Endodermal cell (in vitro differentiated cells): Measurements from ENCODE around the gene POLD2. TPM values are rescaled to one million over a fixed set of nuclear protein-coding genes. Genes with fewer than 3 reads are reported as not detected.

Experiments
- DNase-seq: peaks from one replicate; pipeline ENCODE4 v3.0.0-alpha.2; 2017
- H3K27ac ChIP-seq: 2 replicates; pipeline ENCODE4 v1.5.1; 2013; ENCODE audit warnings: mild to moderate bottlenecking, low read depth, low read length, moderate library complexity
- H3K27me3 ChIP-seq: 2 replicates; pipeline ENCODE4 v1.6.1; 2013; ENCODE audit warnings: mild to moderate bottlenecking, low read length, moderate library complexity; ENCODE audit not compliant: insufficient read depth, control insufficient read depth, poor library complexity, severe bottlenecking
- H3K36me3 ChIP-seq: 2 replicates; pipeline ENCODE4 v1.7.0; 2013; ENCODE audit warnings: mild to moderate bottlenecking, low read length, moderate library complexity; ENCODE audit not compliant: control insufficient read depth, insufficient read depth
- H3K4me1 ChIP-seq: one replicate; pipeline ENCODE4 v1.7.0; 2013; ENCODE audit warnings: low read length; ENCODE audit not compliant: control insufficient read depth, insufficient read depth
- H3K4me3 ChIP-seq: 2 replicates; pipeline ENCODE4 v1.5.1; 2013; ENCODE audit warnings: mild to moderate bottlenecking, low read length, moderate library complexity
- H3K9ac ChIP-seq: 2 replicates; pipeline ENCODE4 v1.6.1; 2013; ENCODE audit warnings: mild to moderate bottlenecking, low read length, moderate library complexity; ENCODE audit not compliant: poor library complexity, severe bottlenecking; ENCODE audit errors: extremely low read depth
- H3K9me3 ChIP-seq: 2 replicates; pipeline ENCODE4 v1.6.1; 2013; ENCODE audit warnings: mild to moderate bottlenecking, low read length, moderate library complexity; ENCODE audit not compliant: control insufficient read depth
- H3K27ac Mint-ChIP-seq: 2 replicates; pipeline ENCODE4 v1.8.0; 2020; ENCODE audit warnings: mixed read lengths
- H3K27me3 Mint-ChIP-seq: 2 replicates; pipeline ENCODE4 v1.8.0; 2021; ENCODE audit warnings: mild to moderate bottlenecking, mixed read lengths; ENCODE audit not compliant: insufficient read depth
- H3K36me3 Mint-ChIP-seq: 2 replicates; pipeline ENCODE4 v1.8.0; 2020; ENCODE audit warnings: low read depth, mixed read lengths
- H3K4me1 Mint-ChIP-seq: 2 replicates; pipeline ENCODE4 v1.8.0; 2020; ENCODE audit warnings: mixed read lengths
- H3K4me3 Mint-ChIP-seq: 2 replicates; pipeline ENCODE4 v1.8.0; 2020; ENCODE audit warnings: mild to moderate bottlenecking, moderate library complexity, mixed read lengths
- H3K9me3 Mint-ChIP-seq: 2 replicates; pipeline ENCODE4 v1.8.0; 2020; ENCODE audit warnings: mild to moderate bottlenecking, mixed read lengths
- WGBS, 2 experiments: methylation state at CpG; one replicate each; pipeline versions ENCODE4 v1.1.5 to v1.1.7; 2013; ENCODE audit warnings: missing lambda C conversion rate in 2 of 2, mixed read lengths in 1 of 2; ENCODE audit not compliant: insufficient coverage in 1 of 2, insufficient read length in 1 of 2; 5-methylcytosine and 5-hydroxymethylcytosine counted together
- total RNA-seq, 2 donors: library from RNA; stranded (reverse); fragmentation: NEBNext Ultra II Directional in 1 of 2; extraction: Animal tissue kit (Norgen Biotek cat#: 25700) in 1 of 2; gene quantifications; 2 replicates in 1 of 2; 3 replicates in 1 of 2; pipeline ENCODE4 v1.2.1, GENCODE V29; 2021
- TF ChIP-seq, protein P1 (sequence below): fragments of 200-600 bp; sonication (generic); conservative IDR thresholded peaks from 2 replicates; pipeline ENCODE4 v1.5.0; 2021; ENCODE audit warnings: antibody characterized with exemption, mild to moderate bottlenecking

Gene POLD2
- total RNA-seq, 2 donors from 2014 or later, result 127 to 141 TPM

DNA sequence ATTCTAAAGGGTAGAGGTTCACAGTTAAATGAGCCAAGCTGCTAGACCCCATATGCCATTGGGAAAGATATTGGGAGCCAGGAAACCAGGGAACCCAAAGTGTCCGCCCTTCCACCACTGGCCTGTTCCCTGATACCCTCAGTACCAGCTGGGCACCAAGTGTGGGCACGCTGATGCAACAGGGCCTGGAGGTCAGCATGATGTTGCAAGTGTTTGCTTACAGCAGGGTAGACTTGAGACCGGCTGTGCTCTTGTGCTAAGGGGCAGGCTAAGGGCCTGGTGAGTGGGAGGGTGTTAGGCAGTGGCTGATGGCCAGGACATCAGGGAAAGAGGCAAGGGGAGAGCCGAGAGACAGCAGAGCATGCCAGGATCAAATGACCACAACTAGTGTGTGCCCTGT lies 38.8 kb upstream of the POLD2 start:
- TF ChIP-seq, protein P1, sequence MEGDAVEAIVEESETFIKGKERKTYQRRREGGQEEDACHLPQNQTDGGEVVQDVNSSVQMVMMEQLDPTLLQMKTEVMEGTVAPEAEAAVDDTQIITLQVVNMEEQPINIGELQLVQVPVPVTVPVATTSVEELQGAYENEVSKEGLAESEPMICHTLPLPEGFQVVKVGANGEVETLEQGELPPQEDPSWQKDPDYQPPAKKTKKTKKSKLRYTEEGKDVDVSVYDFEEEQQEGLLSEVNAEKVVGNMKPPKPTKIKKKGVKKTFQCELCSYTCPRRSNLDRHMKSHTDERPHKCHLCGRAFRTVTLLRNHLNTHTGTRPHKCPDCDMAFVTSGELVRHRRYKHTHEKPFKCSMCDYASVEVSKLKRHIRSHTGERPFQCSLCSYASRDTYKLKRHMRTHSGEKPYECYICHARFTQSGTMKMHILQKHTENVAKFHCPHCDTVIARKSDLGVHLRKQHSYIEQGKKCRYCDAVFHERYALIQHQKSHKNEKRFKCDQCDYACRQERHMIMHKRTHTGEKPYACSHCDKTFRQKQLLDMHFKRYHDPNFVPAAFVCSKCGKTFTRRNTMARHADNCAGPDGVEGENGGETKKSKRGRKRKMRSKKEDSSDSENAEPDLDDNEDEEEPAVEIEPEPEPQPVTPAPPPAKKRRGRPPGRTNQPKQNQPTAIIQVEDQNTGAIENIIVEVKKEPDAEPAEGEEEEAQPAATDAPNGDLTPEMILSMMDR, result no peak
- no peaks in the 10 kb centered on the region for H3K4me1 ChIP-seq
- H3K9me3 ChIP-seq, result no peaks in the 10 kb centered on the region
- Mint-ChIP-seq H3K4me1 (no peaks in the 10 kb centered on the region), H3K27me3 (peaks cover 4% of the 10 kb centered on the region), H3K36me3 (no peaks in the 10 kb centered on the region), H3K9me3 (no peaks in the 10 kb centered on the region), H3K27ac (no peak overlapping the region), H3K4me3 (no peak overlapping the region)
- no peaks in the 10 kb centered on the region for H3K36me3 ChIP-seq
- no peak overlapping the region for H3K27ac ChIP-seq
- no peaks in the 10 kb centered on the region for H3K27me3 ChIP-seq
- no peak overlapping the region for H3K4me3 ChIP-seq
- WGBS, 2 experiments, result 90 to 91% methylated on average over 4 of the region's 4 CpGs
- DNase-seq, result peak; percentile 26
- no peak overlapping the region for H3K9ac ChIP-seq

DNA sequence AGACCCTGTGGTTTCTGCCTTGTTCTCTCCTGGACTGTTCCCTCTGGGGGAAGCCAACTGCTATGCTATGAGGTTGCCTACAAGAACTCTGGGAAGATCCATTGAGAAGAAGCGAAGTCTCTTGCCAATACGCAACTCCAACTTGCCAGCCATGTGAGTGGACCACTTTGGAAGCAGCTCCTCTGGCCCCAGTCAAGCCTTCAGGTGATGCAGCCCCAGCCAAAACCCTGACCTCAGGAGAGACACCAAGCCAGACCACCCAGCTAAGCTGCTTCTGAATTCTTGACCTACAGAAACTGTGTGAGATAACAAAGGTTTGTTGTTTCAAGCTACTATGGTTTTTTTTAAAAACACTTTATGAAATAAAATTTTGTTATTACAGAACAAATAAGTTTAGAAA lies 38.0 kb upstream of the POLD2 start:
- Histone ChIP-seq H3K36me3 (no peaks in the 10 kb centered on the region), H3K27ac (no peak overlapping the region), H3K9ac (no peak overlapping the region), H3K9me3 (no peaks in the 10 kb centered on the region), H3K4me3 (no peak overlapping the region), H3K27me3 (no peaks in the 10 kb centered on the region), H3K4me1 (no peaks in the 10 kb centered on the region)
- Mint-ChIP-seq H3K27ac (no peak overlapping the region), H3K4me1 (no peaks in the 10 kb centered on the region), H3K4me3 (no peak overlapping the region), H3K9me3 (no peaks in the 10 kb centered on the region), H3K27me3 (no peaks in the 10 kb centered on the region), H3K36me3 (no peaks in the 10 kb centered on the region)
- DNase-seq, result peak; percentile 26
- TF ChIP-seq, protein P1, result no peak
- 99 to 100% methylated on average over 2 of the region's 2 CpGs for WGBS, 2 experiments

DNA sequence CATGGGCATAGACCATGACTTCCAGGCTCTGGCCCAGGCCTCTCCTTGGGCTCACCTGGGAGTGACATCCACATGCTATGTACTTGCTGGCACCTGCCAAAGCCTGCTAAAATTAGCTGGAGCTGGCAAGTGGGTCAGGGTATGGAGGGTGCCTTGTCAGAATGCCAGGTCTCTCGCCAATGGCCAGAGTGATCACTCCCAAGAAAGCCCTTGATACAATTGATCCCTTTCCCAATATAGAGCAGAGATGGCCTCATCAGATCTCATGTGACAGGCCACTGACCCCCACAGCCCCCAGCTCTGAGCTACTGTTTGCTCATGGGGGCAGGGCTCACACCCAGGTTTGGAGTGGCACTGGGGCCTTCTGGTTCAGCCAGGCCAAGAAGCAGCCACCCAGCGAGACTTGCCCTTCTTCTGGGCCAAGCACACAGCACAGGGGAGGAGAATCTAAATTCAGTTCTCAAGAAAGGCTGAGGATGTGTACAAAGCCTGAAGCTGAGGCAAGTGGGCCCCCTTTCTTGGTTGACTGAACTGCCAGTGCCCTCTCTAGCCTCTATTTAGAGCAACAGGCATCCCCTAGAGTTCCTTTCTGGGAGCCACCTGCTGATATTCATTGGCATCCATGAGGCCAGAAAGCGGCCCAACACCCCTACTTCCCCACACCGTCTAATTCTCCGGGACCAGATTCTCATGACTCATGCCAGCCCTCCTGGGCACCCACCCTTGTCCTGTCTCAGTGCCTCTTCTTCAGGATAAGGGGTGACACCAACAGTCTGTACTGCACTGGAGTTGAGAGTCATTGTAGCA lies 36.7 kb upstream of the POLD2 start:
- H3K27me3 ChIP-seq, result no peaks in the 10 kb centered on the region
- TF ChIP-seq, protein P1, result no peak
- H3K4me3 ChIP-seq, result no peak overlapping the region
- H3K27me3 Mint-ChIP-seq, result no peaks in the 10 kb centered on the region
- H3K4me3 Mint-ChIP-seq, result no peak overlapping the region
- no peaks in the 10 kb centered on the region for H3K4me1 ChIP-seq
- peak; percentile 20 for DNase-seq
- no peaks in the 10 kb centered on the region for H3K9me3 Mint-ChIP-seq
- H3K27ac ChIP-seq, result no peak overlapping the region
- H3K36me3 ChIP-seq, result no peaks in the 10 kb centered on the region
- no peaks in the 10 kb centered on the region for H3K9me3 ChIP-seq
- H3K27ac Mint-ChIP-seq, result no peak overlapping the region
- no peaks in the 10 kb centered on the region for H3K36me3 Mint-ChIP-seq
- WGBS, 2 experiments, result 93 to 100% methylated on average over 1 to 5 of the region's 5 CpGs
- no peak overlapping the region for H3K9ac ChIP-seq
- no peaks in the 10 kb centered on the region for H3K4me1 Mint-ChIP-seq
